ENCODE measurements around the gene PRKCH.

GRCh38 chr14:61351477-61351876 is 30.1 kb downstream of the PRKCH start:
- TF ChIP-seq CTCF (IDR thresholded peaks at IDR 0.05; ENCODE audit: borderline replicate concordance, extremely low read depth, low read length, poor library complexity, severe bottlenecking) (no peak), EZH2 (IDR thresholded peaks at IDR 0.05; ENCODE audit: borderline replicate concordance, low read depth, low read length, severe bottlenecking) (no peak)
